ENCODE measurements around the gene CDHR1. TPM values are rescaled to one million over a fixed set of nuclear protein-coding genes. Genes with fewer than 3 reads are reported as not detected.
A peak's percentile ranks its signal among the peaks of the same experiment; 100 is the strongest.

The CDHR1 gene
- total and polyA plus RNA-seq, 2 donors (not counting 1 experiment from before 2014, with no cell fraction given): 0.05 TPM; not detected in 1

DNA sequence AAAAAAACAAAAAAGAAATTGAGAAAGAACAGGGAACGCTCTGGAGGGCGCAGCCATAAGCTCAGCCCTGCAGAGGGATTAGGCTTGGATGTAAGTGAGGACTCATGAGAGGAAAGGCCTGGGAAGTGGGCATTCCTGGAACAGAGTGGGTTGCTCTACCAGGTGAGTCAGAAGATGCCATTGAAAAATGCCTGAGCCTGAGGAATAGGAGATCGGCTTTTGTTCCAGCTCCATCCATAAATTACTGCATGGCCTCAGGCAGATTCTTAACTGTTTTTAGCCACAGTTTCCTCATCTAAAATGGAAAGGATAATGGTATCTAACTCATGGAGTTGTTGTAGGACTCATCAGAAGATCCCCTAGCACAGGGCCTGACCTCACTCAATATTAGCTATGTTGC is 49.4 kb downstream of the CDHR1 start:
- no peaks in the 10 kb centered on the region for H3K36me3 ChIP-seq (ENCODE audit: control insufficient read depth, insufficient read depth, low read length)
- no peaks in the 10 kb centered on the region for H3K27me3 ChIP-seq (ENCODE audit: control insufficient read depth, insufficient read depth, low read length)
- H3K9ac ChIP-seq (ENCODE audit: insufficient read depth, low read length): no peak overlapping the region
- H3K4me3 ChIP-seq (replicated peaks in 1 of 4; ENCODE audit: control extremely low read depth in 1 of 4, insufficient read depth in 1 of 4, low read depth in 3 of 4, low read length in 4 of 4): no peak overlapping the region
- no peak for DNase-seq (ENCODE audit: low read depth in 2 of 2)
- H3K4me1 ChIP-seq (ENCODE audit: control insufficient read depth, extremely low read depth, insufficient read depth, low read length): no peaks in the 10 kb centered on the region
- no peak overlapping the region for H2AFZ ChIP-seq (ENCODE audit: low read length)
- H3K9me3 ChIP-seq (ENCODE audit: control insufficient read depth, insufficient read depth, low read depth, low read length): no peaks in the 10 kb centered on the region
- no peak overlapping the region for H3K27ac ChIP-seq (ENCODE audit: insufficient read depth, low read length)
- no peak for TF ChIP-seq EZH2 (IDR thresholded peaks at IDR 0.05; ENCODE audit: low read length, missing control alignments)
- TF ChIP-seq, protein P1, sequence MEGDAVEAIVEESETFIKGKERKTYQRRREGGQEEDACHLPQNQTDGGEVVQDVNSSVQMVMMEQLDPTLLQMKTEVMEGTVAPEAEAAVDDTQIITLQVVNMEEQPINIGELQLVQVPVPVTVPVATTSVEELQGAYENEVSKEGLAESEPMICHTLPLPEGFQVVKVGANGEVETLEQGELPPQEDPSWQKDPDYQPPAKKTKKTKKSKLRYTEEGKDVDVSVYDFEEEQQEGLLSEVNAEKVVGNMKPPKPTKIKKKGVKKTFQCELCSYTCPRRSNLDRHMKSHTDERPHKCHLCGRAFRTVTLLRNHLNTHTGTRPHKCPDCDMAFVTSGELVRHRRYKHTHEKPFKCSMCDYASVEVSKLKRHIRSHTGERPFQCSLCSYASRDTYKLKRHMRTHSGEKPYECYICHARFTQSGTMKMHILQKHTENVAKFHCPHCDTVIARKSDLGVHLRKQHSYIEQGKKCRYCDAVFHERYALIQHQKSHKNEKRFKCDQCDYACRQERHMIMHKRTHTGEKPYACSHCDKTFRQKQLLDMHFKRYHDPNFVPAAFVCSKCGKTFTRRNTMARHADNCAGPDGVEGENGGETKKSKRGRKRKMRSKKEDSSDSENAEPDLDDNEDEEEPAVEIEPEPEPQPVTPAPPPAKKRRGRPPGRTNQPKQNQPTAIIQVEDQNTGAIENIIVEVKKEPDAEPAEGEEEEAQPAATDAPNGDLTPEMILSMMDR (conservative IDR thresholded peaks at IDR 0.05 in 1 of 2, IDR thresholded peaks at IDR 0.05 in 1 of 2; ENCODE audit: low read depth in 1 of 2, low read length in 2 of 2): no peak
- no peaks in the 10 kb centered on the region for H3K79me2 ChIP-seq (ENCODE audit: control insufficient read depth, insufficient read depth, low read length)
- no peak overlapping the region for H3K4me2 ChIP-seq (ENCODE audit: extremely low read depth, insufficient read depth, low read length)
- no peaks in the 10 kb centered on the region for H4K20me1 ChIP-seq (ENCODE audit: control insufficient read depth, extremely low read depth, insufficient read depth, low read length)

DNA sequence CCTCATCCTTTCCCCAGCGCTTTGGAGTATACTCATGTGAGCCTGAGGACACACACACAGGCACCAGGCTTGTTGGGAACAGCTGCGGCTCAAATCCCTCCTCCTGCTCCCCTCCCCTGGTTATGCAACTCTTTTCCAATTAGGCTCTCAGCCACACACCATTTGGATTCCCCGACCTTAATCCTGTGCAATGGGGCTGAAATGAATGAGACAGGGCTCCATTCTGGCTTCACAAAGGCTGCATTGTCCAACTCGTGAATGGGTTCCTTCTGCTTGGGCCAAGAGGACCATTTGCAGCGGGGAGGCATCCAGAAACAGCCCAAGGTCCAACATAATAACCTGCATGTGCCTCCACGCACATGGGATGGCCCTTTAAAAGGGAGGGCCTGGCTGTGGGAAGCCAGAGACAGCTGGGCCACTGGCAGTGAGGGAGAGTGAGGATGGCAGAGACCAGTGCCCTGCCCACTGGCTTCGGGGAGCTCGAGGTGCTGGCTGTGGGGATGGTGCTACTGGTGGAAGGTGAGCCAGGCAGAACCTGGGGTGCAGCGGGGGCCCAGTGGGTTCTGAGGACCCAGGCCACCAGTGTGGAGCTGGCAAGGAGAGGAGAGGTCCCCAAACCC is 50.4 kb downstream of the CDHR1 start, which contains the start of gene RGR:
RGR (plus strand) TSS at position 403 of the 620 bp plus-strand sequence; CDS start at position 441, 38 bp downstream.
- TF ChIP-seq, protein P1 (conservative IDR thresholded peaks at IDR 0.05 in 1 of 2, IDR thresholded peaks at IDR 0.05 in 1 of 2; ENCODE audit: low read depth in 1 of 2, low read length in 2 of 2): no peak
- no peak for TF ChIP-seq EZH2 (IDR thresholded peaks at IDR 0.05; ENCODE audit: low read length, missing control alignments)
- Histone ChIP-seq H3K4me1 (ENCODE audit: control insufficient read depth, extremely low read depth, insufficient read depth, low read length) (no peaks in the 10 kb centered on the region), H3K27ac (ENCODE audit: insufficient read depth, low read length) (no peak within 1 kb of the TSS), H4K20me1 (ENCODE audit: control insufficient read depth, extremely low read depth, insufficient read depth, low read length) (no peaks in the 10 kb centered on the region), H3K9me3 (ENCODE audit: control insufficient read depth, insufficient read depth, low read depth, low read length) (no peaks in the 10 kb centered on the region), H3K9ac (ENCODE audit: insufficient read depth, low read length) (no peak within 1 kb of the TSS), H2AFZ (ENCODE audit: low read length) (no peak within 1 kb of the TSS), H3K79me2 (ENCODE audit: control insufficient read depth, insufficient read depth, low read length) (no peaks in the 10 kb centered on the region), H3K27me3 (ENCODE audit: control insufficient read depth, insufficient read depth, low read length) (no peaks in the 10 kb centered on the region), H3K4me3 (replicated peaks in 1 of 4; ENCODE audit: control extremely low read depth in 1 of 4, insufficient read depth in 1 of 4, low read depth in 3 of 4, low read length in 4 of 4) (no peak within 1 kb of the TSS), H3K4me2 (ENCODE audit: extremely low read depth, insufficient read depth, low read length) (no peak within 1 kb of the TSS), H3K36me3 (ENCODE audit: control insufficient read depth, insufficient read depth, low read length) (no peaks in the 10 kb centered on the region)
- peak in 1 of 2 donors; percentile 2 for DNase-seq (ENCODE audit: low read depth in 2 of 2)

DNA sequence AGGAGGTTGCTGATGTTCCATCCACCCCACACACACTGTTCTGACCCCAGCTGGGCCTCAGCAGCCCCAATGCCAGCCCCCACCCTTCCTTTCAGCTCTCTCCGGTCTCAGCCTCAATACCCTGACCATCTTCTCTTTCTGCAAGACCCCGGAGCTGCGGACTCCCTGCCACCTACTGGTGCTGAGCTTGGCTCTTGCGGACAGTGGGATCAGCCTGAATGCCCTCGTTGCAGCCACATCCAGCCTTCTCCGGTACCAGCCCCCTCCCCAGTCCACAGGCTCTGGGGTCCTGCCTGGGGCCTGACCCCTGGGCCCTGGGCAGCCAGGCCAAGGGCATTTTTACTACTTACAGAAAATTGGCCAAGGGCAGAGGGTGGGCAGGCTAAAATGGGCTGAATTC is 53.2 kb downstream of the CDHR1 start:
- H3K4me1 ChIP-seq (ENCODE audit: control insufficient read depth, extremely low read depth, insufficient read depth, low read length): no peaks in the 10 kb centered on the region
- no peak overlapping the region for H3K9ac ChIP-seq (ENCODE audit: insufficient read depth, low read length)
- no peaks in the 10 kb centered on the region for H4K20me1 ChIP-seq (ENCODE audit: control insufficient read depth, extremely low read depth, insufficient read depth, low read length)
- H3K79me2 ChIP-seq (ENCODE audit: control insufficient read depth, insufficient read depth, low read length): no peaks in the 10 kb centered on the region
- TF ChIP-seq EZH2 (IDR thresholded peaks at IDR 0.05; ENCODE audit: low read length, missing control alignments): no peak
- TF ChIP-seq, protein P1 (conservative IDR thresholded peaks at IDR 0.05 in 1 of 2, IDR thresholded peaks at IDR 0.05 in 1 of 2; ENCODE audit: low read depth in 1 of 2, low read length in 2 of 2): no peak
- H2AFZ ChIP-seq (ENCODE audit: low read length): no peak overlapping the region
- DNase-seq (ENCODE audit: low read depth in 2 of 2): no peak
- H3K27me3 ChIP-seq (ENCODE audit: control insufficient read depth, insufficient read depth, low read length): no peaks in the 10 kb centered on the region
- no peaks in the 10 kb centered on the region for H3K9me3 ChIP-seq (ENCODE audit: control insufficient read depth, insufficient read depth, low read depth, low read length)
- no peaks in the 10 kb centered on the region for H3K36me3 ChIP-seq (ENCODE audit: control insufficient read depth, insufficient read depth, low read length)
- no peak overlapping the region for H3K4me2 ChIP-seq (ENCODE audit: extremely low read depth, insufficient read depth, low read length)
- H3K4me3 ChIP-seq (replicated peaks in 1 of 4; ENCODE audit: control extremely low read depth in 1 of 4, insufficient read depth in 1 of 4, low read depth in 3 of 4, low read length in 4 of 4): no peak overlapping the region
- no peak overlapping the region for H3K27ac ChIP-seq (ENCODE audit: insufficient read depth, low read length)
